GM23248 (cell line): ENCODE results near the gene VPS51. TPM values are rescaled to one million over a fixed set of nuclear protein-coding genes. Genes with fewer than 3 reads are reported as not detected.

Experiments used
- DNase-seq: peaks from one replicate; pipeline ENCODE4 v3.0.0-alpha.2; 2015
- H2AFZ ChIP-seq: fragments of 200-600 bp; sonication (generic); 2 replicates; pipeline ENCODE4 v1.6.1; 2016; ENCODE audit warnings: antibody characterized with exemption
- H3F3A ChIP-seq: fragments of 200-600 bp; sonication (generic); 2 replicates; pipeline ENCODE4 v1.6.1; 2016; ENCODE audit warnings: mild to moderate bottlenecking, antibody characterized with exemption, mixed run types; ENCODE audit not compliant: insufficient read depth
- H3K27ac ChIP-seq: fragments of 200-600 bp; sonication (generic); 2 replicates; pipeline ENCODE4 v1.5.1; 2016; ENCODE audit warnings: mild to moderate bottlenecking
- H3K27me3 ChIP-seq: fragments of 200-600 bp; sonication (generic); replicated peaks from 2 replicates; pipeline ENCODE4 v1.6.1; 2016; ENCODE audit warnings: mild to moderate bottlenecking; ENCODE audit not compliant: insufficient read depth
- H3K36me3 ChIP-seq: fragments of 200-600 bp; sonication (generic); 2 replicates; pipeline ENCODE4 v1.6.1; 2016; ENCODE audit warnings: low read depth, mild to moderate bottlenecking
- H3K4me1 ChIP-seq: fragments of 200-600 bp; sonication (generic); 2 replicates; pipeline ENCODE4 v1.6.1; 2016; ENCODE audit warnings: mild to moderate bottlenecking; ENCODE audit not compliant: insufficient read depth
- H3K4me2 ChIP-seq: fragments of 200-600 bp; sonication (generic); one replicate; pipeline ENCODE4 v1.6.1; 2016; ENCODE audit warnings: mild to moderate bottlenecking; ENCODE audit not compliant: unreplicated experiment
- H3K4me3 ChIP-seq: fragments of 200-600 bp; sonication (generic); 2 replicates; pipeline ENCODE4 v1.5.1; 2016; ENCODE audit warnings: mild to moderate bottlenecking
- H3K79me2 ChIP-seq: fragments of 200-600 bp; sonication (generic); 2 replicates; pipeline ENCODE4 v1.6.1; 2016; ENCODE audit warnings: mild to moderate bottlenecking; ENCODE audit not compliant: insufficient read depth
- H3K9ac ChIP-seq: fragments of 200-600 bp; sonication (generic); 2 replicates; pipeline ENCODE4 v1.6.1; 2016; ENCODE audit warnings: mild to moderate bottlenecking
- H3K9me2 ChIP-seq: fragments of 200-600 bp; sonication (generic); 2 replicates; pipeline ENCODE4 v1.6.1; 2016; ENCODE audit warnings: mixed run types, mild to moderate bottlenecking, moderate library complexity; ENCODE audit not compliant: insufficient read depth
- H3K9me3 ChIP-seq: fragments of 200-600 bp; sonication (generic); one replicate; pipeline ENCODE4 v1.6.1; 2017; ENCODE audit warnings: low read depth
- H4K20me1 ChIP-seq: fragments of 200-600 bp; sonication (generic); 2 replicates; pipeline ENCODE4 v1.6.0; 2016; ENCODE audit not compliant: insufficient read depth
- EZH2 ChIP-seq: fragments of 200-600 bp; sonication (generic); IDR thresholded peaks from 2 replicates; pipeline ENCODE4 v1.6.1; 2018; ENCODE audit warnings: antibody characterized with exemption, mild to moderate bottlenecking; ENCODE audit not compliant: insufficient read depth, poor library complexity, severe bottlenecking
- EZH2phosphoT487 ChIP-seq: fragments of 200-600 bp; sonication (generic); IDR thresholded peaks from 2 replicates; pipeline ENCODE4 v1.6.1; 2018; ENCODE audit warnings: antibody characterized with exemption, moderate library complexity, mild to moderate bottlenecking, low read depth; ENCODE audit not compliant: insufficient read depth
- WGBS, 2 experiments: methylation state at CpG; one replicate each; pipeline ENCODE4 v1.1.6; 2015 to 2017; ENCODE audit warnings: low lambda C conversion rate in 2 of 2, low coverage in 1 of 2; ENCODE audit errors: missing lambda C conversion rate in 2 of 2; 5-methylcytosine and 5-hydroxymethylcytosine counted together
- in situ Hi-C: fragments of 300-500 bp; cut with MboI; formaldehyde crosslinking; loops from 2 replicates; pipeline ENCODE4 v1.15.0; 2020
- polyA plus RNA-seq: library from polyadenylated mRNA; unstranded; fragments of >200 nt; fragmentation: Nextera tagmentation; extraction: Ambion mirVana; gene quantifications from 2 replicates; pipeline ENCODE4 v1.2.1, GENCODE V29; 2016
- total RNA-seq: library from RNA; depleted of rRNA; stranded (reverse); fragments of >200 nt; shearing (Covaris generic); gene quantifications from 2 replicates; pipeline ENCODE4 v1.2.3, GENCODE V29; 2014

VPS51 gene
- total and polyA plus RNA-seq, 2 experiments from 2014 or later, result 30.7 to 339 TPM

DNA sequence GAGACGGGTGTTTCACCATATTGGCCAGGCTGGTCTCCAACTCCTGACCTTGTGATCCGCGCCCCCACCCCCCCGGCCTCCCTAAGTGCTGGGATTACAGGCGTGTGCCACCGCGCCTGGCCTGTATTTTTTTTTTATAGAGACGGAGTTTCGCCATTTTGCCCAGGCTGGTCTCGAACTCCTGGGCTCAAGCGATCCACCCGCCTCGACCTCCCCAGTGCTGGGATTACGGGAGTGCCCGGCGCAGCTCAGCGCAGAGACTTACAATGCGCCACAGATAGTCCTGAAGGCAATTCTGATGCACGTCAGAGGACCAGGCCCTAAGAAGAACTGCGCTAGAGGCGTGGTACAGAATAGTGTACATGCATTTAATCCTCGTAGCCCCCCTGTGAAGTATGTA is 587 bp upstream of the VPS51 start:
- no peak for DNase-seq
- no peaks in the 10 kb centered on the region for H3K27me3 ChIP-seq
- peak overlapping the region; percentile 98 for H2AFZ ChIP-seq
- no peaks in the 10 kb centered on the region for H4K20me1 ChIP-seq
- peaks cover 7% of the 10 kb centered on the region; the same call in 1 of the 2 replicates for H3K4me1 ChIP-seq
- 81 to 83% methylated on average over 14 to 22 of the region's 22 CpGs for WGBS, 2 experiments
- TF ChIP-seq EZH2 (no peak), EZH2phosphoT487 (no peak)
- peak overlapping the region; percentile 93 for H3K4me3 ChIP-seq
- in situ Hi-C loops, result no loop called here
- peaks cover 11% of the 10 kb centered on the region; the same call in 1 of the 2 replicates for H3F3A ChIP-seq
- no peaks in the 10 kb centered on the region for H3K9me3 ChIP-seq
- H3K79me2 ChIP-seq, result peaks cover 40% of the 10 kb centered on the region
- H3K9ac ChIP-seq, result peak overlapping the region; percentile 97
- no peaks in the 10 kb centered on the region for H3K9me2 ChIP-seq
- peak overlapping the region; percentile 75 for H3K4me2 ChIP-seq
- H3K27ac ChIP-seq, result no peak overlapping the region
- H3K36me3 ChIP-seq, result 0 out of 2 replicates have a peak, but pooled peaks cover 4% of the 10 kb centered on the region

DNA sequence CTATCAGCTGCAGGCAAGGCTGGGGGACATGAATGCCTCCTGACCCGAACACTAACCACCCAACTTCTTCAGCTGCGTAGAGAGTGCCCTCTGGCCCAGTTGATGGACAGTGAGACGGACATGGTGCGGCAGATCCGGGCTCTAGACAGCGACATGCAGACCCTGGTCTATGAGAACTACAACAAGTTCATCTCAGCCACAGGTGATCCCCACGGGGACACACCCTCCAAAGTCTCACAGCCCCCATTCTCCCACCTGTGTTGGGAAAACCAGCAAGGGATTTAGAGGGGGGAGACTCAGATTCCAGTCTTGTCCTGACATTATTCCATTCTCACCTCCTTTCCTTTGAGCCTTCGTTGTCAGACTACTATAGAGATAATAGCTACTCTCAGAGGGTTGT is 912 bp downstream of the VPS51 start:
- Histone ChIP-seq H3K9me2 (no peaks in the 10 kb centered on the region), H3K4me2 (peak overlapping the region; percentile 75), H3K9me3 (no peaks in the 10 kb centered on the region), H3K36me3 (0 out of 2 replicates have a peak, but pooled peaks cover 4% of the 10 kb centered on the region), H3K27ac (no peak overlapping the region), H4K20me1 (no peaks in the 10 kb centered on the region), H3F3A (peaks cover 11% of the 10 kb centered on the region; the same call in 1 of the 2 replicates), H2AFZ (peak overlapping the region; percentile 98; the same call in 1 of the 2 replicates), H3K4me3 (peak overlapping the region; percentile 93), H3K79me2 (peaks cover 52% of the 10 kb centered on the region), H3K27me3 (no peaks in the 10 kb centered on the region), H3K9ac (peak overlapping the region; percentile 97), H3K4me1 (peaks cover 7% of the 10 kb centered on the region; the same call in 1 of the 2 replicates)
- DNase-seq, result no peak
- TF ChIP-seq EZH2phosphoT487 (no peak), EZH2 (no peak)
- in situ Hi-C loops, result no loop called here
- WGBS, 2 experiments, result 29 to 31% methylated on average over 8 of the region's 8 CpGs

DNA sequence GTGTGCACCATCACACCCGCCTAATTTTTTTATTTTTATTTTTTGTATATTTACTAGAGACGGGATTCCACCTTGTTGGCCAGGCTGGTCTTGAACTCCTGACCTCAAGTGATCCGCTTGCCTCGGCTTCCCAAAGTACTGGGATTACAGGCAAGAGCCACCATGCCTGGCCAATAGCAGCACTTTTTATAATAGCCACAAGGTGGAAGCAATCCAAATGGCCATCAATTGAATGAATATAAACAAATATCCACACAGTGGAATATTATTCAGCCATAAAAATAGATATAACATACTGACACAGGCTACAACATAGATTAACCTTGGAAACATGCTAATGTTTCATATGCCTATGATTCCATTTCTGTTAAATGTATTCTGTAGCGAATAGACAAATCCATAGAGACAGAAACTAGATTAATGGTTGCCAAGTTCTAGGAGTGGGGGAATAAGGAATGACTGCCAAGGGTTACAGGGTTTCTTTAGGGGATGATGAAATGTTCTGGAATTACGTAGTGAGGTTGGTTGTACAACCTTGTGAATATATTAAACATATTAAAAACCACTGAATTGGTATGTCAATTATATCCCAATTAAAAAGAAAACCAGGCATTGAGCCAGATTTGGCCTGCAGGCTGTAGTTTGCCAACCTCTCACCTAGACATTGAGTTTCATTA is 4.8 kb downstream of the VPS51 start:
- 92% methylated on average over 6 of the region's 6 CpGs for whole genome bisulfite sequencing, 2 experiments
- Histone ChIP-seq H3K9me2 (no peaks in the 10 kb centered on the region), H2AFZ (no peak overlapping the region), H3K9ac (no peak overlapping the region), H3K36me3 (0 out of 2 replicates have a peak, but pooled peaks cover 4% of the 10 kb centered on the region), H3K9me3 (no peaks in the 10 kb centered on the region), H3K79me2 (peaks cover 81% of the 10 kb centered on the region), H3K27ac (no peak overlapping the region), H3K4me2 (no peak overlapping the region), H3K4me3 (no peak overlapping the region), H4K20me1 (no peaks in the 10 kb centered on the region), H3K27me3 (no peaks in the 10 kb centered on the region), H3F3A (no peaks in the 10 kb centered on the region), H3K4me1 (peaks cover 7% of the 10 kb centered on the region; the same call in 1 of the 2 replicates)
- no peak for TF ChIP-seq EZH2phosphoT487
- no peak for TF ChIP-seq EZH2
- in situ Hi-C loops, result no loop called here
- no peak for DNase-seq

DNA sequence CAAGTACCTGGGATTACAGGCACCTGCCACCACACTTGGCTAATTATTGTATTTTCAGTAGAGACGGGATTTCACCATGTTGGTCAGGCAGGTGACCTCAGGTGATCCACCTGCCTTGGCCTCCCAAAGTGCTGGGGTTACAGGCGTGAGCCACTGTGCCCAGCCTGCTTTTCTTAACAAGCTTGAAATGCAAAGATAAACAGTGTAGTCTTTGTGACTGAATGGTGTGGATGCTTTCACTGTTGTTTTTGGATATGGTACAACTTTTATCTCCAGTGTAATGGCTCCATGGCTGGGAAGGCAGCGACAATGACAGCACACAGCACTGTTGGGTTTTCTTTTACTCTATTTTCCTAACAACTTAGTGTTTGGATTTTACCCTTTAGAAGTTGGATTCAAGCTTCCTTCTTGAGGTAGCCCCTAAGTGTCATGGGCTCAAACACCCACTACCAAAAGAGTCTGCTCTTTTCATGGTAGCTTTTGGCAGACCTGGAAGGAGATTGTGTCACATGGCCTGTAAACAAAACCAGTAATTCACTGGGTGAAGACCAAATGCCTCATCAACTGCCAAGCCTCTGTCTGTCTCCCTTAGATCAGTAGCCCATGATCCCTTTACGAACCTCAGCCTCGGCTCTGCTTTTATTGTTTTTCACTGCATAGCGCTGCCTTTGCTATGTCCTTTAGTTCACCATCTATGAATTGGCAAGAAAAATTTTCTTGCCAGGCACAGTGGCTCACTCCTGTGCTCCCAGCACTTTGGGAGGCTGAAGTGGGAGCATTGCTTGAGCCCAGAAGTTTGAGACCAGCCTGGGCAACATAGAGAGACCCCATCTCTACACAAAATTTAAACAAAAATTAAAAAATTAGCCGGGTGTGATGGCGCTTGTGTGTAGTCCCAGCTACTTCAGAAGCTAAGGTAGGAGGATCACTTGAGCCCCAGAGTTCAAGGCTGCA is 6.4 kb downstream of the VPS51 start:
- in situ Hi-C loops, result no loop called here
- DNase-seq, result no peak
- Histone ChIP-seq H2AFZ (no peak overlapping the region), H3K27me3 (no peaks in the 10 kb centered on the region), H3F3A (no peaks in the 10 kb centered on the region), H3K9me3 (no peaks in the 10 kb centered on the region), H3K9ac (no peak overlapping the region), H3K4me2 (no peak overlapping the region), H3K79me2 (peaks cover 68% of the 10 kb centered on the region), H3K9me2 (no peaks in the 10 kb centered on the region), H3K4me1 (peaks cover under 1% of the 10 kb centered on the region; the same call in 1 of the 2 replicates), H3K36me3 (0 out of 2 replicates have a peak, but pooled peaks cover 4% of the 10 kb centered on the region), H3K27ac (no peak overlapping the region), H4K20me1 (no peaks in the 10 kb centered on the region), H3K4me3 (no peak overlapping the region)
- 84 to 87% methylated on average over 8 of the region's 8 CpGs for WGBS, 2 experiments
- TF ChIP-seq EZH2phosphoT487 (no peak), EZH2 (no peak)
